Measurements from ENCODE around the gene DYSF.

DNA sequence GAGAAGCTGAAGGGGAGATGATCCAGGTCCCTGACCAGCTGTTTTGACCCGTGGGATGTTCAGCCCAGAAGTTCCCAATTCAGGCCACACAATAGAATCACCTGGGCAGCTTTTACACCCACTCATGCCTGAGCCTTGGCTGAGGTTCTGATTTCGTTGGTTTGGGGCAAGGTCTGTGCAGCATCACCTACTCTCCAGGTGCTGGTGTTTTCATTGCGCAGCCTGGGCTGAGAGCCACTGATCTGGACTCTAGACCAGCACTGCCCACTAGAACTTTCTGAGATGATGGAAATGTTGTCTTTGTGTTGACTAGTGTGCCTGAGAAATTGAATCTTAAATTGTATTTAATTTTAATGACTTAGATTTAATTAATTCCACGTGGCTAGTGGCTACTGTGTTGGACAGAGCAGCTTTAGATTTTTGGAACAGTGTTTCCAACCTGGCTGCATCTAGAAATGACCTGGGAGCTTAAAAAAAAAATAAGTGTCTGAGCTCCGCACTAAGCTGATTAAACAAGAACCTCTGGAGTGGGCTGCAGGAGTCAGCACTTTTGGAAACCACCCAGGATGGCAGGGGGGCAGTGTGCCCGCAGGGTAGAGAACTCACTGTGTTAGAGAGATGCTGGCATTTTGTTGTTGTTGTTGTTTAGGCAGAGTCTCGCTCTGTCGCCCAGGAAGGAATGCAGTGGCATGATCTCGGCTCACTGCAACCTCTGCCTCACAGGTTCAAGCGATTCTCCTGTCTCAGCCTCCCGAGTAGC, 33.7 kb downstream of the DYSF start:
- TF ChIP-seq EZH2phosphoT487 (IDR thresholded peaks at IDR 0.05; ENCODE audit: borderline replicate concordance) = no peak
- TF ChIP-seq, protein P1, sequence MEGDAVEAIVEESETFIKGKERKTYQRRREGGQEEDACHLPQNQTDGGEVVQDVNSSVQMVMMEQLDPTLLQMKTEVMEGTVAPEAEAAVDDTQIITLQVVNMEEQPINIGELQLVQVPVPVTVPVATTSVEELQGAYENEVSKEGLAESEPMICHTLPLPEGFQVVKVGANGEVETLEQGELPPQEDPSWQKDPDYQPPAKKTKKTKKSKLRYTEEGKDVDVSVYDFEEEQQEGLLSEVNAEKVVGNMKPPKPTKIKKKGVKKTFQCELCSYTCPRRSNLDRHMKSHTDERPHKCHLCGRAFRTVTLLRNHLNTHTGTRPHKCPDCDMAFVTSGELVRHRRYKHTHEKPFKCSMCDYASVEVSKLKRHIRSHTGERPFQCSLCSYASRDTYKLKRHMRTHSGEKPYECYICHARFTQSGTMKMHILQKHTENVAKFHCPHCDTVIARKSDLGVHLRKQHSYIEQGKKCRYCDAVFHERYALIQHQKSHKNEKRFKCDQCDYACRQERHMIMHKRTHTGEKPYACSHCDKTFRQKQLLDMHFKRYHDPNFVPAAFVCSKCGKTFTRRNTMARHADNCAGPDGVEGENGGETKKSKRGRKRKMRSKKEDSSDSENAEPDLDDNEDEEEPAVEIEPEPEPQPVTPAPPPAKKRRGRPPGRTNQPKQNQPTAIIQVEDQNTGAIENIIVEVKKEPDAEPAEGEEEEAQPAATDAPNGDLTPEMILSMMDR (conservative IDR thresholded peaks at IDR 0.05; ENCODE audit: low read length) = no peak
